HepG2 (cell line): ENCODE results near the gene MYO16. TPM values are rescaled to one million over a fixed set of nuclear protein-coding genes. Genes with fewer than 3 reads are reported as not detected.

Source experiments
- ATAC-seq: fragments of 200-7000 bp; cut with Tn5 transposase; 3 replicates; pipeline ENCODE4 v1.9.1; 2020; ENCODE audit warnings: mild to moderate bottlenecking, moderate library complexity
- BruUV-seq: library from RNA; stranded (reverse); fragments of 400-500 nt; replicated peaks from 2 replicates; lab custom pipeline; 2021; lab: Mats Ljungman, UMichigan
- CTCF ChIA-PET: fragments of 300-600 bp; formaldehyde crosslinking; extraction: SDS; loops from one replicate; lab custom pipeline; 2021; ENCODE audit warnings: low total read pairs, inconsistent platforms, low intra/inter-chr PET ratio; lab: Yijun Ruan, JAX
- POLR2A ChIA-PET: fragments of 350-600 bp; sonication (Branson Sonifier 250); formaldehyde crosslinking; loops from one replicate; lab custom pipeline; 2020; ENCODE audit warnings: antibody characterized with exemption, inconsistent platforms; lab: Yijun Ruan, JAX
- DNase-seq: peaks from one replicate; pipeline ENCODE4 v3.0.0-alpha.2; 2015; ENCODE audit warnings: low spot score
- FAIRE-seq: peaks from 3 replicates; lab custom pipeline; 2011; peaks lifted over from hg19 to GRCh38; lab: Jason Lieb, UNC
- H2AFZ ChIP-seq: one replicate; pipeline ENCODE4 v1.6.1; 2011; ENCODE audit warnings: low read length, inconsistent platforms
- H3K27ac ChIP-seq: fragments of 300-600 bp; 3 replicates; pipeline ENCODE4 v1.8.0; 2011; ENCODE audit warnings: mixed run types, mild to moderate bottlenecking, mixed read lengths, low read length, inconsistent platforms; ENCODE audit not compliant: insufficient read depth; ENCODE audit errors: extremely low read length
- H3K27me3 ChIP-seq, 2 experiments: fragments of 200-600 bp in 1 of 2; 2 replicates in 1 of 2; 3 replicates in 1 of 2; pipeline versions ENCODE4 v1.6.0 to v1.8.0; 2011; ENCODE audit warnings: low read length in 2 of 2, mild to moderate bottlenecking in 2 of 2, moderate library complexity in 2 of 2, inconsistent platforms in 1 of 2; ENCODE audit not compliant: insufficient read depth in 2 of 2, control insufficient read depth in 1 of 2
- H3K36me3 ChIP-seq, 2 experiments: fragments of 200-600 bp in 1 of 2; replicated peaks in 1 of 2; 2 replicates in 1 of 2; 3 replicates in 1 of 2; pipeline versions ENCODE4 v1.5.1 to v1.8.0; 2011; ENCODE audit warnings: low read length in 2 of 2, inconsistent platforms in 1 of 2; ENCODE audit not compliant: insufficient read depth in 2 of 2, control insufficient read depth in 1 of 2
- H3K4me1 ChIP-seq: 2 replicates; pipeline ENCODE4 v1.5.1; 2012; ENCODE audit warnings: low read length, inconsistent platforms; ENCODE audit not compliant: insufficient read depth
- H3K4me2 ChIP-seq: 2 replicates; pipeline ENCODE4 v1.6.0; 2011; ENCODE audit warnings: low read depth, low read length, inconsistent platforms
- H3K4me3 ChIP-seq, 3 experiments: fragments of 200-600 bp in 1 of 3; sonication (generic), shearing (Covaris generic) in 1 of 3; replicated peaks in 1 of 3; 2 replicates each; pipeline ENCODE4 v1.5.1; 2011 to 2016; ENCODE audit warnings: low read length in 3 of 3, inconsistent platforms in 2 of 3, low read depth in 2 of 3, mild to moderate bottlenecking in 2 of 3, control low read depth in 1 of 3, mixed read lengths in 1 of 3; ENCODE audit not compliant: insufficient read depth in 1 of 3
- H3K79me2 ChIP-seq: one replicate; pipeline ENCODE4 v1.6.1; 2011; ENCODE audit warnings: low read length, inconsistent platforms; ENCODE audit not compliant: insufficient read depth
- H3K9ac ChIP-seq: 2 replicates; pipeline ENCODE4 v1.6.0; 2011; ENCODE audit warnings: mild to moderate bottlenecking, low read depth, low read length, inconsistent platforms; ENCODE audit not compliant: insufficient read depth
- H3K9me3 ChIP-seq: 2 replicates; pipeline ENCODE4 v1.5.1; 2012; ENCODE audit warnings: mild to moderate bottlenecking, low read length
- H4K20me1 ChIP-seq: 2 replicates; pipeline ENCODE4 v1.6.0; 2011; ENCODE audit warnings: inconsistent platforms, mild to moderate bottlenecking, low read length, moderate library complexity; ENCODE audit not compliant: insufficient read depth
- DNMT3B ChIP-seq: conservative IDR thresholded peaks from 2 replicates; pipeline ENCODE4 v1.6.1; 2016; ENCODE audit warnings: missing biosample characterization, control low read depth
- EED ChIP-seq: sonication (generic); formaldehyde crosslinking; IDR thresholded peaks from 2 replicates; pipeline ENCODE4 v1.5.0; 2020; ENCODE audit warnings: mild to moderate bottlenecking, missing genetic modification reagents
- GLI4 ChIP-seq: sonication (generic); formaldehyde crosslinking; IDR thresholded peaks from 2 replicates; pipeline ENCODE4 v1.5.1; 2020; ENCODE audit warnings: missing genetic modification reagents, mild to moderate bottlenecking, moderate library complexity, borderline replicate concordance
- MIXL1 ChIP-seq: IDR thresholded peaks from 2 replicates; pipeline ENCODE4 v1.6.1; 2016
- MTA1 ChIP-seq: sonication (generic); formaldehyde crosslinking; IDR thresholded peaks from 2 replicates; pipeline ENCODE4 v1.4.0; 2020; ENCODE audit warnings: missing genetic modification reagents, mild to moderate bottlenecking, borderline replicate concordance
- SOX5 ChIP-seq: IDR thresholded peaks from 2 replicates; pipeline ENCODE4 v1.6.1; 2016; ENCODE audit warnings: borderline replicate concordance
- ZNF451 ChIP-seq: sonication (generic); formaldehyde crosslinking; IDR thresholded peaks from 2 replicates; pipeline ENCODE4 v1.5.0; 2020; ENCODE audit warnings: mild to moderate bottlenecking, missing genetic modification reagents
- ZNF549 ChIP-seq: sonication (generic); formaldehyde crosslinking; IDR thresholded peaks from 2 replicates; pipeline ENCODE4 v1.5.0; 2020; ENCODE audit warnings: missing genetic modification reagents
- ZNF724P ChIP-seq: sonication (generic); formaldehyde crosslinking; IDR thresholded peaks from 2 replicates; pipeline ENCODE4 v1.8.0; 2022; ENCODE audit warnings: missing genetic modification reagents, borderline replicate concordance
- WGBS: methylation state at CpG from one replicate; pipeline ENCODE4 v1.1.6; 2017; ENCODE audit warnings: low lambda C conversion rate; 5-methylcytosine and 5-hydroxymethylcytosine counted together
- in situ Hi-C: cut with HindIII; loops from 2 replicates; pipeline ENCODE4 v1.10.0; 2017; ENCODE audit warnings: low pct_unique_long_range_greater_than_20kb; ENCODE audit not compliant: extremely low pct_ligation_motif_present
- intact Hi-C: fragments of 100-400 bp; cut with micrococcal nuclease; formaldehyde crosslinking; loops from one replicate; pipeline ENCODE4 v1.10.0; 2022; ENCODE audit not compliant: unreplicated experiment
- polyA plus RNA-seq, 8 experiments: library from polyadenylated mRNA; depleted of rRNA in 3 of 8; stranded (reverse) in 7 of 8; unstranded in 1 of 8; fragments of >200 nt; fragmentation: Illumina TruSeq in 4 of 8; extraction: Trizol in 4 of 8; gene quantifications; 2 replicates each; pipeline versions ENCODE4 v1.2.1 to v1.2.3, GENCODE V29; 2011 to 2016; ENCODE audit warnings: low read depth in 4 of 8, missing spikeins in 1 of 8, mixed read lengths in 1 of 8; ENCODE audit not compliant: insufficient read depth in 1 of 8
- total RNA-seq, 5 experiments: library from RNA; depleted of rRNA; stranded (reverse); fragments of >200 nt; fragmentation: Illumina TruSeq; extraction: Trizol; gene quantifications; 2 replicates each; pipeline ENCODE4 v1.2.3, GENCODE V29; 2016; ENCODE audit warnings: low read depth in 1 of 5
- TF ChIP-seq, protein P1 (sequence below): conservative IDR thresholded peaks from 2 replicates; pipeline ENCODE4 v1.6.1; 2018; ENCODE audit warnings: missing genetic modification reagents
- TF ChIP-seq, protein P2 (sequence below): sonication (generic); formaldehyde crosslinking; IDR thresholded peaks from 2 replicates; pipeline ENCODE4 v1.5.0; 2020; ENCODE audit warnings: mild to moderate bottlenecking, missing genetic modification reagents, borderline replicate concordance
- TF ChIP-seq, protein P3 (sequence below), 2 experiments: sonication (generic) in 1 of 2; formaldehyde crosslinking in 1 of 2; IDR thresholded peaks; 2 replicates each; pipeline versions ENCODE4 v1.5.1 to v1.6.1; 2011 to 2020; ENCODE audit warnings: borderline replicate concordance in 1 of 2, low read depth in 1 of 2, low read length in 1 of 2, mild to moderate bottlenecking in 1 of 2, missing genetic modification reagents in 1 of 2, moderate library complexity in 1 of 2

The MYO16 gene
- total and polyA plus RNA-seq, 2 of the 13 experiments (the other 11 are each of a cell fraction or from before 2014, with no cell fraction given) = not detected

DNA sequence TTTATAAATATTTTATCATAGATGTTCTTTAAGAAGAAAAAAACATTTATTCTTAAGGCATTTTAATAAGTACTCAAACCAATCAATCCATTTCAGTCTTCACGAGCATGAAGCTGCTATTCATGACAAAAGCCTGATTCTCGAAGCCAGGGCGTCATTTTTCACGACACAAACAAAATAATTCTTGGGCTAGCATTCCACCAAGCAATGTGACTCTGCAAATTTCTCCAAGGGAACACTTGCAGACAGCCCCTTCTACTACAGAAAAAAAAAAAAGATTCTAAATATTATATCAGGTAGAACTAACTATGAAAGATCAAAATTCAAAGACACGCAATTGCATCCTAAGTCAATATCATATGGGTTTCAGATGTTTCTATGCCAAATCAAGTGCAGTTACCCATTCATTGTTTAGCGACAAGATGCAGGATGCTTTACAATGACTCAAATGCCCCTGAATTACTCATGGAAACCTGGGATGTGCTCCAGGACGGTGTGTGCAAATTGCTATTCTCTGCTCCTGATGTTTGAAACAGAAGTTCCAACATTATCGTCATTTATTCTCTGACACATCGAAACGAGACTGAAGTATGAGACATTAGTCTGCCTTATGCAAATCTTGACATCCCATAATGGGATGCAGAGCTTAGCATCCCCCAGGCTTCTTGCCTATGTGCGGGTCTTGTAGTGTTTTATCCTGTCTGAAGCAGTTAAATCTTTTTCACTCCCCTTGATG, 517.7 kb downstream of the MYO16 start:
- H4K20me1 ChIP-seq = no peaks in the 10 kb centered on the region
- no peak for TF ChIP-seq MIXL1 (CRISPR knock-in tag)
- TF ChIP-seq EED (CRISPR knock-in tag) = no peak
- TF ChIP-seq MTA1 = no peak
- TF ChIP-seq ZNF724P (CRISPR knock-in tag) = no peak
- no peak for TF ChIP-seq DNMT3B
- no peak for TF ChIP-seq ZNF451 (CRISPR knock-in tag)
- TF ChIP-seq, protein P1, sequence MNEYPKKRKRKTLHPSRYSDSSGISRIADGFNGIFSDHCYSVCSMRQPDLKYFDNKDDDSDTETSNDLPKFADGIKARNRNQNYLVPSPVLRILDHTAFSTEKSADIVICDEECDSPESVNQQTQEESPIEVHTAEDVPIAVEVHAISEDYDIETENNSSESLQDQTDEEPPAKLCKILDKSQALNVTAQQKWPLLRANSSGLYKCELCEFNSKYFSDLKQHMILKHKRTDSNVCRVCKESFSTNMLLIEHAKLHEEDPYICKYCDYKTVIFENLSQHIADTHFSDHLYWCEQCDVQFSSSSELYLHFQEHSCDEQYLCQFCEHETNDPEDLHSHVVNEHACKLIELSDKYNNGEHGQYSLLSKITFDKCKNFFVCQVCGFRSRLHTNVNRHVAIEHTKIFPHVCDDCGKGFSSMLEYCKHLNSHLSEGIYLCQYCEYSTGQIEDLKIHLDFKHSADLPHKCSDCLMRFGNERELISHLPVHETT (CRISPR knock-in tag) = no peak
- TF ChIP-seq, protein P2, sequence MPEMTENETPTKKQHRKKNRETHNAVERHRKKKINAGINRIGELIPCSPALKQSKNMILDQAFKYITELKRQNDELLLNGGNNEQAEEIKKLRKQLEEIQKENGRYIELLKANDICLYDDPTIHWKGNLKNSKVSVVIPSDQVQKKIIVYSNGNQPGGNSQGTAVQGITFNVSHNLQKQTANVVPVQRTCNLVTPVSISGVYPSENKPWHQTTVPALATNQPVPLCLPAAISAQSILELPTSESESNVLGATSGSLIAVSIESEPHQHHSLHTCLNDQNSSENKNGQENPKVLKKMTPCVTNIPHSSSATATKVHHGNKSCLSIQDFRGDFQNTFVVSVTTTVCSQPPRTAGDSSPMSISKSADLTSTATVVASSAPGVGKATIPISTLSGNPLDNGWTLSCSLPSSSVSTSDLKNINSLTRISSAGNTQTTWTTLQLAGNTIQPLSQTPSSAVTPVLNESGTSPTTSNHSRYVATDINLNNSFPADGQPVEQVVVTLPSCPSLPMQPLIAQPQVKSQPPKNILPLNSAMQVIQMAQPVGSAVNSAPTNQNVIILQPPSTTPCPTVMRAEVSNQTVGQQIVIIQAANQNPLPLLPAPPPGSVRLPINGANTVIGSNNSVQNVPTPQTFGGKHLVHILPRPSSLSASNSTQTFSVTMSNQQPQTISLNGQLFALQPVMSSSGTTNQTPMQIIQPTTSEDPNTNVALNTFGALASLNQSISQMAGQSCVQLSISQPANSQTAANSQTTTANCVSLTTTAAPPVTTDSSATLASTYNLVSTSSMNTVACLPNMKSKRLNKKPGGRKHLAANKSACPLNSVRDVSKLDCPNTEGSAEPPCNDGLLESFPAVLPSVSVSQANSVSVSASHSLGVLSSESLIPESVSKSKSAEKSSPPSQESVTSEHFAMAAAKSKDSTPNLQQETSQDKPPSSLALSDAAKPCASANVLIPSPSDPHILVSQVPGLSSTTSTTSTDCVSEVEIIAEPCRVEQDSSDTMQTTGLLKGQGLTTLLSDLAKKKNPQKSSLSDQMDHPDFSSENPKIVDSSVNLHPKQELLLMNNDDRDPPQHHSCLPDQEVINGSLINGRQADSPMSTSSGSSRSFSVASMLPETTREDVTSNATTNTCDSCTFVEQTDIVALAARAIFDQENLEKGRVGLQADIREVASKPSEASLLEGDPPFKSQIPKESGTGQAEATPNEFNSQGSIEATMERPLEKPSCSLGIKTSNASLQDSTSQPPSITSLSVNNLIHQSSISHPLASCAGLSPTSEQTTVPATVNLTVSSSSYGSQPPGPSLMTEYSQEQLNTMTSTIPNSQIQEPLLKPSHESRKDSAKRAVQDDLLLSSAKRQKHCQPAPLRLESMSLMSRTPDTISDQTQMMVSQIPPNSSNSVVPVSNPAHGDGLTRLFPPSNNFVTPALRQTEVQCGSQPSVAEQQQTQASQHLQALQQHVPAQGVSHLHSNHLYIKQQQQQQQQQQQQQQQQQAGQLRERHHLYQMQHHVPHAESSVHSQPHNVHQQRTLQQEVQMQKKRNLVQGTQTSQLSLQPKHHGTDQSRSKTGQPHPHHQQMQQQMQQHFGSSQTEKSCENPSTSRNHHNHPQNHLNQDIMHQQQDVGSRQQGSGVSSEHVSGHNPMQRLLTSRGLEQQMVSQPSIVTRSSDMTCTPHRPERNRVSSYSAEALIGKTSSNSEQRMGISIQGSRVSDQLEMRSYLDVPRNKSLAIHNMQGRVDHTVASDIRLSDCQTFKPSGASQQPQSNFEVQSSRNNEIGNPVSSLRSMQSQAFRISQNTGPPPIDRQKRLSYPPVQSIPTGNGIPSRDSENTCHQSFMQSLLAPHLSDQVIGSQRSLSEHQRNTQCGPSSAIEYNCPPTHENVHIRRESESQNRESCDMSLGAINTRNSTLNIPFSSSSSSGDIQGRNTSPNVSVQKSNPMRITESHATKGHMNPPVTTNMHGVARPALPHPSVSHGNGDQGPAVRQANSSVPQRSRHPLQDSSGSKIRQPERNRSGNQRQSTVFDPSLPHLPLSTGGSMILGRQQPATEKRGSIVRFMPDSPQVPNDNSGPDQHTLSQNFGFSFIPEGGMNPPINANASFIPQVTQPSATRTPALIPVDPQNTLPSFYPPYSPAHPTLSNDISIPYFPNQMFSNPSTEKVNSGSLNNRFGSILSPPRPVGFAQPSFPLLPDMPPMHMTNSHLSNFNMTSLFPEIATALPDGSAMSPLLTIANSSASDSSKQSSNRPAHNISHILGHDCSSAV = no peak
- no peak for TF ChIP-seq ZNF549 (CRISPR knock-in tag)
- TF ChIP-seq, protein P3, sequence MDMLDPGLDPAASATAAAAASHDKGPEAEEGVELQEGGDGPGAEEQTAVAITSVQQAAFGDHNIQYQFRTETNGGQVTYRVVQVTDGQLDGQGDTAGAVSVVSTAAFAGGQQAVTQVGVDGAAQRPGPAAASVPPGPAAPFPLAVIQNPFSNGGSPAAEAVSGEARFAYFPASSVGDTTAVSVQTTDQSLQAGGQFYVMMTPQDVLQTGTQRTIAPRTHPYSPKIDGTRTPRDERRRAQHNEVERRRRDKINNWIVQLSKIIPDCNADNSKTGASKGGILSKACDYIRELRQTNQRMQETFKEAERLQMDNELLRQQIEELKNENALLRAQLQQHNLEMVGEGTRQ (IDR thresholded peaks at IDR 0.05; ENCODE audit: low read depth, low read length) = no peak
- TF ChIP-seq, protein P3 (CRISPR knock-in tag; IDR thresholded peaks at IDR 0.05; ENCODE audit: borderline replicate concordance) = no peak
- TF ChIP-seq GLI4 (CRISPR knock-in tag) = no peak
- TF ChIP-seq SOX5 (CRISPR knock-in tag) = no peak
- WGBS = 31% methylated on average over 11 of the region's 11 CpGs
- H3K4me2 ChIP-seq = no peak overlapping the region
- no peaks in the 10 kb centered on the region for H3K4me1 ChIP-seq
- no TSS peak for BruUV-seq
- ATAC-seq = no peak
- no peaks in the 10 kb centered on the region for H3K27me3 ChIP-seq
- CTCF ChIA-PET = no interaction called here
- POLR2A ChIA-PET = no interaction called here
- no peak overlapping the region for H3K27ac ChIP-seq
- no peaks in the 10 kb centered on the region for H3K9me3 ChIP-seq
- no peak for FAIRE-seq
- no peak for DNase-seq
- no peak overlapping the region for H2AFZ ChIP-seq
- H3K79me2 ChIP-seq = no peaks in the 10 kb centered on the region
- H3K4me3 ChIP-seq = no peak overlapping the region
- H3K9ac ChIP-seq = no peak overlapping the region
- no peaks in the 10 kb centered on the region for H3K36me3 ChIP-seq
- intact Hi-C loops = loop anchor here (5.0 kb wide), 1 partner anchor 645 kb away; no protein-coding TSS in a partner anchor
- in situ Hi-C loops = loop anchor here (10.0 kb wide), 1 partner anchor 958 kb away; no protein-coding TSS in a partner anchor
